GDM1 (cell line): ENCODE data around the gene MTRF1.

ENCODE experiments used
- DNase-seq: peaks from one replicate; lab custom pipeline; 2025; lab: John Stamatoyannopoulos, UW

Gene MTRF1, protein sequence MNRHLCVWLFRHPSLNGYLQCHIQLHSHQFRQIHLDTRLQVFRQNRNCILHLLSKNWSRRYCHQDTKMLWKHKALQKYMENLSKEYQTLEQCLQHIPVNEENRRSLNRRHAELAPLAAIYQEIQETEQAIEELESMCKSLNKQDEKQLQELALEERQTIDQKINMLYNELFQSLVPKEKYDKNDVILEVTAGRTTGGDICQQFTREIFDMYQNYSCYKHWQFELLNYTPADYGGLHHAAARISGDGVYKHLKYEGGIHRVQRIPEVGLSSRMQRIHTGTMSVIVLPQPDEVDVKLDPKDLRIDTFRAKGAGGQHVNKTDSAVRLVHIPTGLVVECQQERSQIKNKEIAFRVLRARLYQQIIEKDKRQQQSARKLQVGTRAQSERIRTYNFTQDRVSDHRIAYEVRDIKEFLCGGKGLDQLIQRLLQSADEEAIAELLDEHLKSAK

DNA sequence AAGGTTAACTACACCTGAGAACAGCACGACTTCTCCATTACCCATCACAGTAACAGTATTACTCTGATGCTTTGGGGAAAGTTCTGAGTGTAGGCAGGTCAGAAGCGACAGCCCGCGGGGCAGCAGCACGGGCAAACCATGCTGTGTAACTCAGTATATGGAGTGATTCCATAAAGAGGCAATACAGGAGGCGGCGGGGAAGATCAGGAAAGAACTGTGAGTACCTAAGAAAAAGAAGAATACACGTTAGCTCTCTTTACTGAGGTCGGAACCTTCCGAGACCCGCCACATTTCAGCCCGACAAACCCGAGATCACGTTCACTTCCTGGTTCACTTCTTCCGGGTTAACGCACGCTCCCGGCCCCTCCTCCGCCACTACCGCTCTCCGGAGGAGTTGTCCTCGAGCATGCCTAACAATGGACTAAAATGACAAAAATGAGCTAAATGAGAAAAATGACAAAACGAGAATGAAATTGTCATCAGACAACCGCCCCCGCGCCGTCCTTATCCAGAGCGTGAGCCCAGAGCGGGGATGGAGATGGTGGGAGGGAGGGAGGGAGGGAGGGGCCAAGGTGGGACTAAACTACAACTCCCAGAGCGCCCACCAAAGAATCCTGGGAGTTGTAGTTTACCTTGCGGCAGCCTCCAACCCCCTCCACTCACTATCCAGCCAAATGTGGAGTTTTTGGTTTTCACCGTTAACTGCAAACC is at the start of gene MTRF1:
Gene MTRF1 (minus strand): TSS at position 316 of the 711 bp plus-strand sequence. CDS start 2,669 bp downstream, outside the sequence.
- DNase-seq: peak; percentile 78

GRCh38 chr13:41313117-41313516 is 49.7 kb upstream of the MTRF1 start:
- no peak for DNase-seq

DNA sequence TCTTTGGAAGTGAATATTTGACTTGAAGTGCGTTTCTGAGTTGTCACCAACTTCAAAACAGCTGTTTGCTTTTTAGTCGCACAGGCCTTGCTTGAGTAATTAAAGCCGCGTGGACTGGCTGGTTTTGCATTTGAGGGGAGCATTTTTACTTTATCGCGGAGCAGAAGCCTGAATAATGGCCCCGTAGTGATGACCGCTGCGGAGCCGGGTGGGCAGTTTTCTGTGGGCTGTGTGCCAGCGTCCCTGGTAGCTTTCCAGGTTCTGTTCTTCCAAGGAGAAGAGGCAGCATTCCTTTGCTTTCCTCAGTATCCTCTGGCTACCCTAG is 48.8 kb upstream of the MTRF1 start:
- no peak for DNase-seq

DNA sequence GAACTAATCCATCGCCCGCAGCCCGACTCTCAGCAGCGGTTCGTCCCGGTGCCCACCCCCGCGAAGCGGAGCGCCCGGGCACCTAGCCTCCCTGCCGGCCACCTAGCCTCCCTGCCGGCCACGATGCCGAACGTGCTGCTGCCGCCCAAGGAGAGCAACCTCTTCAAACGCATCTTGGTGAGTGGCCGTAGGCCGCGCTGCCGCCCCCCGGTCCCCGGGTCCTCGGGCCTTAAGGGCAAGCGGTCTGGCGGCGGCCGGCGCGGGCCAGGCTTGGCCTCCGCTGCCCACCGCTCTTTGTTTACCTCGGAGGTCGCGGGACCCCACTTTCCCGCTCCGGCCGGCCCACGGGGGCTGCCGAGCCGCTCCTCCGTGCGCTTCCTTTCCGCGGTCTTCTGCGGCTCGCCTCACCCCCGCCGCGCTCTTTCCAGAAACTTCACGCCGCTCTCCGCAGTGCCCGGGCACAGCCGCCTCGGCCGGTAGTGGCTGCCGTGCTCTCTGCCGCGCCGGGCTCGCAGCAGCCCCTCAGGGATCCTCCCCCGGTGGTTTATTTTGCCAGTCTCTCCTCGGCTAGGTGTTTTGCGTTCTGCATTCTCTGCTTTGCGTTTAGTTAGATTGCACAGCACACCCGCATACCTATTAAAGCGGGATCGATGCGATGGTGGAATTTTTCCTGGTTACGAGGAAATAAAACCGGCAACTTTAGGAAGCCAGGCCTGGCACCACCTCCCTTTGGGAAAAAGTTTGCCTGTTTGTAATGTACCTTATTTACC is 48.2 kb upstream of the MTRF1 start:
- no peak for DNase-seq

- DNase-seq: peak; percentile 94
Observed at GRCh38 chr13:41310963-41311405, 47.6 kb upstream of the MTRF1 start, which contains the start of gene NAA16. TSS of gene NAA16 (plus strand) at chr13:41311267. CDS start at chr13:41311529, 262 bp downstream.

DNA sequence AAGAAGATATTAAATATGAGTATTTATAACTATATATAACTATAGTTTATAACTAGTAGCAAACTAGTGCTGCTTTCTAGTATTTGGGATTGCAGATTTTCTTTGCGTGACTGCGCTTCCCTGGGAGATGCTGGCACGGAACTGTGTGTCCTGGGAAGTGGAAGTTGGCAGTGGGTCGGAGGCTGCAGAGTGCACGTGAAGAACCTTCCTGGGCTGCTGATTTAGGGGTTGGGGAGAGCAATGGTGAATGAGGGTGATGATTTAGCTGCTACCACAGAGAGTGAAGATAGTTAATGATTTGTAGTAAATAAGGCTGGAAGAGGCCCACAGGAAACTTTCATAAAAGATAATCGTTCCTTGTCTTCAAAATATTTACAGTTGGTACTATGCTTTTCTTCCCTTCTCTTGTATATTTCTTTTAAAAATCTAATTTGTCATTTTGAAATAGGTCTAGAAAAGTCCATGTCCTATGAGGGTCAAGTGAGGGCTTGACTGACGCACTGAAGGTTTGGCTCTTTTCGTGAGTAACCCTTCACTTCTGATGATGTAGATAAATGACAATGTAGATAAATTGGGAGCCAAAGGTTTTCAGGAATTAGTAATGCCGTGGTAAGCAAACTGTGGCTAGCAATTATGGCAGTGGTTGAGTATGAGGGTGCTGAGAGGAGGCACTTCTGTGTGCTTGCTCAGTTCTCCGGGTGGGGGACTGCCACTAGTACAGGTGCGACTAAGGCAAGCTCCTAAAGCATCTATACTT is 44.7 kb upstream of the MTRF1 start:
- no peak for DNase-seq

- no peak for DNase-seq
Observed at GRCh38 chr13:41306271-41307145, 43.1 kb upstream of the MTRF1 start.

GRCh38 chr13:41304551-41304950 is 41.2 kb upstream of the MTRF1 start:
- DNase-seq: no peak

GRCh38 chr13:41302743-41303142 is 39.4 kb upstream of the MTRF1 start:
- DNase-seq: no peak

- DNase-seq: no peak
Observed at GRCh38 chr13:41299316-41300094, 36.1 kb upstream of the MTRF1 start.

DNA sequence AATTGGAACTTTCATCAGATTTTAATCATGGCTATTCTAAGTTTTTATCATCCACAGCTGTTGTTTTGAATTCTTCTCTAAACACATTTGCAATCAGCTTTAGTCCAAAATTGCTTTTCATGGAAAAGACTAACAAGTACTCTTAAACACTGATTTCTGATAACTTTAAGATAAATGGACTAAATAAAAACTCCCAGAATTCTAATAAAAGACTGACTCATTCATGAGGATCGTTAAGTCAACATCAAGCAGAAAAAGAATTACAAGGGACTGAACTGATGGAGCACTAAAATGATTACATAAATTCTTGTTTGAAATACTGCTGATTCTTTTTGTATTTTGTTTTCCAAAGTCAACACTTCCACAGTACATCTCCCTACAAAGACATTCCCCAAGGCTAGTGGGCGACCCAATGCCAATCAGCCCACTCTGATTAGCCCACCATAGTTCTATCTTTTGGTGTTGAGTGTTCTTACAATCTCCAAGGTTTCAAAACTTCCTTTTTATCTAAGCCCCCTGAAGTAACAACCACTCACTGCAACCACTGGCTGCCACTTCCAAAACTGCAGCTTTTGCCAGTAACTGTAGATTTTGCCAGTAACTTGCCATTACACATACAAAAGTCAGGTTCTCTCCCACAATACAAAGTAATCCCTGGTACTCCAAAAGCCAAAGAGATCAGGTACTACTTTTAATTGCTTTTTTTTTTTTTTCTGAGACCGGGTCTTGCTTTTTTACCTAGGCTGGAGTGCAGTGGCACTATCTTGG is 33.7 kb upstream of the MTRF1 start:
- no peak for DNase-seq

- DNase-seq: no peak
Observed at GRCh38 chr13:41295973-41296372, 32.6 kb upstream of the MTRF1 start.

DNA sequence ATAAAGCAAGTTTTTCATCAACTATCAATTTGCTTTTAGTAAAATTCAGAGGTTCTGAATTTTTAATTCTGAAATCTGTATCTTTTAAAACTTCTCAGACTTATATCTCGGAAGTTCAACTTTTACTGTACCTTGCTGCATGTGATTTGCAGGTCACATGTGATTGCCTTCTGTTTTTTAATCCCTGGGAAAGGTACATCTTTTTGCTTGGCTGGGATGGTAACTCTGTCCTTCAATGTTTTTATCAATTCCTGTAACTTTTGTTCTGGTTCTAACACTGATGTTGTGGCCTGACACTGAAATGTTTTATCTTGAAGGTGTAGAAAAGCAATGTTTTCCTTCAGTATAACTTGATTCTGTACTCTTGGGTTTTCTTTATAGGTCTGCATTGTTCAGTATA is 31.5 kb upstream of the MTRF1 start:
- DNase-seq: no peak

- no peak for DNase-seq
Observed at GRCh38 chr13:41293272-41293671, 29.9 kb upstream of the MTRF1 start.

DNA sequence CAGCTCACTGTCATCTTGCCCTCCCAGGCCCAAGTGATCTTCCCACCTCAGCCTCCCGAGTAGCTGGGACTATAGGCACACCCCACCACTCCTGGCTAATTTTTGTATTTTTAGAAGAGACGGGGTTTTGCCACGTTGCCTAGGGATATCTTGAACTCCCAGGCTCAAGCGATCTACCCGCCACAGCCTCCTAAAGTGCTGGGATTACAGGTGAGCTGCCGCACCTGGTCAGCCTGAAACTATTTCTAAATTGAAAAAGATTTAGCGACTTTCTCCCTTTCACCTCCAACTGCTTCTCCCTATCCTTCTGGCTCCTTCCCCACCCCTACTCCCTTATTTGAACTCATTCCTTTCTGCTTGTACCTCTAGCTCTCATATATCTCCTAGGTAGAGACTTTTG is 27.9 kb upstream of the MTRF1 start:
- no peak for DNase-seq

DNA sequence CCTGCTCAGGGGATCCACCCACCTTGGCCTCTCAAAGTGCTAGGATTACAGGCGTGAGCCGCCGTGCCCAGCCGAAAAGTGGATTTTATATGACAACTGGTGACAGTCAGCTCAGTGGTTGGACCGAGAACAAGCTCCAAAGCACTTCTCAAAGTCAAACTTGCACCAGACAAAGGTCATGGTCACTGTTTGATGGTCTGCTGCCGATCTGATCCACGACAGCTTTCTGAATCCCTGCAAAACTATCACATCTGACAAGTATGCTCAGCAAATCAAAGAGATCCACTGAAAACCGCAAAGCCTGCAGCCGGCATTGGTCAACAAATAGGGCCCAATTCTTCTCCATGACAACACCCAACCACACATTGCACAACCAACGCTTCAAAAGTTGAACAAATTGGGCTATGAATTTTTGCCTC is 26.1 kb upstream of the MTRF1 start:
- no peak for DNase-seq

- DNase-seq: no peak
Observed at GRCh38 chr13:41286370-41286769, 23.0 kb upstream of the MTRF1 start.

DNA sequence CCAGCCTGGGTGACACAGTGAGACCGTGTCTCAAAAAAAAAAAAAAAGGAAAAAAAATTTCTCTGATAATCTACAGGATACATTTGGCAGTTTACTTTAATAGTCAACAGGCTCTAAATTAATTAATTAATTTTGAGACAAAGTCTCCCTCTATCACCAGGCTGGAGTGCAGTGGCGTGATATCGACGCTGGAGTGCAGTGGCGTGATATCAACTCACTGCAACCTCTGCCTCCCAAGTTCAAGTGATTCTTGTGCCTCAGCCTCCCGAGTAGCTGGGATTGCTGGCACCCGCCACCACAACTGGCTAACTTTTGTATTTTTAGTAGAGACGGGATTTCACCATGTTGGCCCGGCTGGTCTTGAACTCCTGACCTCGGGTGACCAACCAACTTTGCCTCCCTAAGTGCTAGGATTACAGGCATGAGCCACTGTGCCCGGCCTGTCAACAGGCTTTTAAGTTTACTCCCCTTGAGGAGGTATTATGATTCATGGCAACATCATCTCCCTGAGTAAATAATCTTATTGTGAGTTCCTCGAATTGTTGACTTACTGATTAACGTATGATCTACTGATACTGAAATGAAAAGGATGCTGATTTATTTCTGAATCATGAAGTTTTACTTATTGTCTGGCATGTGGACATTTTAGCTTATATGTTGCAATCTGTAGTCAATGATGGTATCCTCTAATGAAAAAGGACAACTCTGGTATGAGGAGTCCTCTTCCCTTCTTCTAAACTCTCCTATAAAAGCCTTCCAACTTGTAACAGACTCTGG is 21.3 kb upstream of the MTRF1 start:
- DNase-seq: no peak
